HuH-7.5 (cell line): ENCODE measurements around the gene MAFG.
A peak's percentile ranks its signal among the peaks of the same experiment; 100 is the strongest.

ENCODE experiments used
- DNase-seq: peaks from one replicate; pipeline ENCODE4 v3.0.0; 2011; ENCODE audit warnings: low spot score

The MAFG gene

DNA sequence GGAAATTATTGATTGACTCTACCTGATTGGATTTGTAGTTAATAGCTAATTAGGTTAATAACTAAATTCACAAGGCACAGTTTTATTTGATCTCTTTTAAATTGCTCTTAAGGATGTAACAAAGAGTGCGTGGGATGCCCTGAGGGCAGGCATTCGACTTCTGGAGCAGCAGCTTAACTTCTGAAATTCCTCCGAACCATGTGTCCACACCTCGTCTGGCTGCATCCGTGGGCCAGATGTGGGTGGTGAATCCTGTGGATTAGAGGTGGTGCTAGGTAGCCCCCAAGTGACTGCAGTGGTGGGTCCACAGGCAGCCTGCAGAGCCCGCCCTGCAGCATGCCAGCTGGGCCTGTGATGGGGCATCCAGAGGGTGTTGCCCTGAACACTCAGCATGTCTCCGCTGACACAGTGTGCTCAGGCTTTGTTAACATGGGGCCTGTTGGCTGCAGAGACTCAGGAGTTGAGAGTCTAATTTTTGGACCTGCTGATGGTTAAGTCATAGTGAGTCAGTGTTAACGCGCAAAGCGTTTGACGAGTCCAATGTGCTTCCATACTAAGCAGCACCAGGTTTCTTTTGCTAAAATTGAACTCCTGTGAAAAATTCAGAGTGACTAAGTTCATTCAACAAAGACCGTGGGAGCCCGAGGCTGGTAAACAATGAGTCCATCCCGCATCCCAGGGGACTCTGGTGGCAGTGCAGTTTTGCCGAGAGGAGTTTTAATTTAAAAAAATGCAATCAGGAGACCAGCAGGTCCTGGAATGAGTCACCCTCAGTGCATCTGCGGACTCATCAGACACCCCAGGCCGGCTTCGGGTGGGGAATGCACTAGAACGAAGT is 29.3 kb downstream of the MAFG start:
- DNase-seq = no peak

DNA sequence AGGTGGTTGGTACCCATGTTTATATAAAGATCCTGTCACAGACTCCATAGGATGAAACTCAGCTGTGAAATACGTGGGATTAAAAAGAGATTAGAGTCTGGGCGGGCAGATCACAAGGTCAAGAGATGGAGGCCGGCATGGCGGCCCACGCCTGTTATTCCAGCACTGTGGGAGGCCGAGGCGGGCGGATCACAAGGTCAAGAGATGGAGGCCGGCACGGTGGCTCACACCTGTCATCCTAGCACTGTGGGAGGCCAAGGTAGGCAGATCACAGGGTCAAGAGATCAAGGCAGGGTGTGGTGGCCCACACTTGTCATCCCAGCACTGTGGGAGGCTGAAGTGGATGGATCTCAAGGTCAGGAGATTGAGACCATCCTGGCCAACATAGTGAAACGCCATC is 32.1 kb downstream of the MAFG start:
- no peak for DNase-seq

DNA sequence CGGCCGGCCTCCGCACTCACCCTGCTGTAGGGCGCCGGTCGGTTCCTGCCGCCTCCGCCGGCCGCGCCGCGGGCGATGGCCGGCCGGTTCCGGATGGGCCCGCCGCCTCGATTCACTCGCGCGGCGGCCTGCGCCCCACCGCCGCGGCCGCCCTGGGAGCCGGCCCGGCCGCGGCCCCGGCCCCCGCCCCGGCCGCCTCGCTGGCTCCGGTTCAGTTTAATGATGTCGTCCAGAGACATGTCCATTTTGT is 36.3 kb downstream of the MAFG start:
- DNase-seq = no peak

DNA sequence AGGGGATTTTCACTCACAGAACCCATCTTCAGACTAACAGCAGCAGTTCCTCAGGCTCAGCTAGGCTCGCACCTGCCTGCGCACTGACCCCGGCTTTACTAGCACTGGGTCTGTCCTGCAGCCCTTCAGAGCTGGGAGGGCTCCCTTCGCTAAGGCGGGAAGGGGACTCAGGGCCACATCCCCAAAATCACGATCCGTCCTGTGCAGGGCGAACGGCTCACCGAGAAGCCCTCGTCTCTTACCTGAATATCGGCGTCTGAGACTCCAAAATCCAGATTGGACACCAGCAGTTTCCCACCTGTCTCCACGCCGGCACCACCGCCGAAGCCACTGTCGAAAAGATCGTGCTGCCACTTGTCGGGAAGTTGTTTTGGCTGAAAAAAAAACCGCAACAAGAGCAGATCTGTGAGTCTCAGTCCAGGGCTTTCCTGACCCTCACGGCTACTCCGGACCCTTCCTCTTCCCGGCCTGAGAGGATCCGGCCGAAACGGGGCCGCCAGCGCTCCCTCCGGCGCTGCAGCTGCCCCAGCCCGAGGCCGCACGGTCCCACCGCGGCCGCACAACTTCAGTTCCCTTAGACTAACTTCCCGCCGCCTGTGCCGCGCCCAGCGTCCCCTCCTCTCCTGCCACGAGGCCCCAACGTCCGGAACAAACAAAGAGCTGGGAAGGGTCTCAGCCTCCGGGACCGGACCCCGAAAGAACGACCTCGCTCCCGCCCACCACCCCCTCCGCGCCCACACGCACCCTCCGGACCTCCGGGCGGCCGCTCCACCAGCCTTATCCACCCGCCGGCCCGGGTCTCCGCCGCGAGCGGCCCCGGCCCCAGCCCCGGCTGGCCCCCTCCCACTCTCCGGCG is 36.9 kb downstream of the MAFG start:
- no peak for DNase-seq

DNA sequence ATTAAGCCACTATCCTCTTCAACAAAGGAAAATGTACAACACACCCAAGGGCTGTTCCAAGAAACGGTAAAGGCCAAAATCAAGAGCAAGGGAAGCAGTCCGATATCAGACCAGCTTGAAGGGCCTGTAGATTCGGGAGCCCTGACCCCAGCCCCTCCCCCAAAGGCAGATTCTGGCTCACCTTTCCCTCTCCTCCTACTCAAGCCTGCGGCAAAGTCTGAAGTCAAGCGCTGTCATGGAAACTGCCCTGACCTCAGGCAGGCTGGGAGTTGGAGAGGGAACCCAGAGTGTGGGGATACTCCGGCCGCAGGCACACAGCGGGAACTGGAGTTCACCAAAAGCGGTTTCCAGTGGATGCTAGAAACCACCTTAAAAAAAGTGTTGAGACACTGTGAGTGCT is 37.9 kb downstream of the MAFG start:
- DNase-seq = no peak

DNA sequence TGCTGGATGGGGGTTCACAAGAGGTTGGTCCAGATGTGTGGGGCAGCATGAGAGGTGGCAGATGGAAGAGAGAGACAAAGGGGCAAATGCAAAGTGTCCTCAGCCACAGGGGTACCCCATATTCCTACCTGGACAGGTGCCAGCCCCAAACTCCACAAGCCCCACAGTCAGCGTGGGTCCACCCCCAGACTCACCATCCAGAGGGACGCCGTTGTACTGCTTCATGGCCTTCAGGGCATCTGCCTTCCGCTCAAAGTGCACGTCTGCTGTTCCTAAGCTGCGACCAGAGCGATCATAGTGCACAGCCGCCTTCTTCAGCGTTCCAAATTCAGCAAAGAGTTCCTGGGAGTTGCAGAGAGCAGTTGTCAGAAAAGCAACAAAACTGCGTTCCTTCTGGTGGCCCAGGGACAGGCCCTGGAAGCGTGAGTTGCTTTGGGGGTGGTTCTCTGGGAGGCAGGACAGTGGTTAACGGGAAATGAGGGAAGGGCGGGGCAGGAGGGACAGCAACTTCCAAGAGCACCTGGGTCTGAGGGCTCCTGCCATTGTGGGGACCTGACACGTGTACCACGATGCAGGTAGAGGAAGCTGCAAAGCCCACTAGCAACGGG is 38.4 kb downstream of the MAFG start:
- no peak for DNase-seq

DNA sequence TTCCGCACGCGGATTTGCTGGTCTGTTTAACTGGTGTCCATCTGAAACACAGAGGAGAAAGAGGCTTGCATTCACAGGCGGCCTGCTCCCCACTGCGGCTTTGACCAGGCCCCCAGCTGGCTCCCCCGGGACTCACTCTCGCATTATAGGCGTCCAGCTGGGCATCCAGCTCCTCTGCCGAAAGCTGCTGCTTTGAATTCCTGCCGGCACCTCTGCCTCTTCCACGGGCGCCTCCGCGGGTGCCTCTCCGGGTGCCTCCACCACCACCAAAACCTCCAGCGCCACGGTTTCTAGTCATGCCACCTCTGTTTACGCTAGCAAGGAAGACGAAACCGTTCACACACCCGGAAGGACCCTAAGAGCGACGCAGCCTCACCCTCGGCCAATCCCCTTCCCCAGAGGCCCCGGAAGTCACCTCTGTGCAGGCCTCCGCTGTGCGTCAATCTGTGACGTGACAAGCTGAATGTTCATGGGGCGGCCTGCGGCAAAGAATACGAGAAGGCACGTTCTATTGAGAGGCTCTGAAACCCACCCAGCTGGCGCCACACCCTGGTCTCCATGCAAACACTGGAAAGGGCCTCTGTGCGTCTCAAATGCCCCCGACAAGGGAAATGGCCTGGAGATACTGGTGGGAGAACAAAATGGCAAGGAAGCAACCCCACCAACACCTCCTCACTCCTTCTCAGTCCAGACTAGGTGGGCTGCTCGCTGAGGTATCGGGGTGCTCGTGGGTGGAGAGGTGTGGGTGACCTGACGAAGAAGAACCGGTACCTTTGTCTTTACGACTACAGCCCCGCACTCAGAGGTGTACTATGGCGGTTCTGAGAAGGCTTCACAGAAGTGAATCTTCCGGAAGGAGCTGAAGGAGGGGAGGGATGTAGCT is 39.2 kb downstream of the MAFG start:
- no peak for DNase-seq

DNA sequence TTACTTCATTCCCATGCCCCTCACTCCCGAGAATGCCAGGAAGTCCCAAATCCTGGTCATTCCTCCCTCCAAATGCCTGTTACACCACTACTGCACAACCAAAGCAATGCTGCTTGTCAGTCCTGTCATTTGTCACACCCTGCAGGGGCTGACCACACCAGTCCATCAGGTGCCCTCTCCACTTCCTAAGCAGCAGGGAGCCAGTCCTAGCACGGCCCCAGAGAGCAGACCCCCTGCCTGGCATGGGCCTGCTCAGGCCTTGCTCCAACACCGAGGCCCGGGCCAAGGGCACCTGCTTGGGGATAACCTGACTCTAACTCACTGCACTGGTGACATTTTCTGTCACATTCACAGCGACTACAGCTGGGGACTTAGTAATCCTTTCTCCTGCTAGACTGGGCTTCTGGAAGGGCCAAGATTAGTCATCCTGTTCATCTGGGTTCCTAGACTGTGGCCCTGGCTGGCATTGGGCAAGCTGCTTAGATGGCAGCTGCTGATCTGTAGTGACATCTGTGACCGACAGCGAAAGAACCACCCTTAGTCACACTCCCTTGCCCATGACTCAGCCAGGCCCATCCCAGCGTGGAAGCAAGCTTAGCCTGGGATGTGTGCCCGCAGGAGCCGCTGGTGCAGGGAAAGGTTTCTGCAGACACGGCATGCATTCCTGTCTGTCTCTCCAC is 41.5 kb downstream of the MAFG start:
- DNase-seq = no peak

DNA sequence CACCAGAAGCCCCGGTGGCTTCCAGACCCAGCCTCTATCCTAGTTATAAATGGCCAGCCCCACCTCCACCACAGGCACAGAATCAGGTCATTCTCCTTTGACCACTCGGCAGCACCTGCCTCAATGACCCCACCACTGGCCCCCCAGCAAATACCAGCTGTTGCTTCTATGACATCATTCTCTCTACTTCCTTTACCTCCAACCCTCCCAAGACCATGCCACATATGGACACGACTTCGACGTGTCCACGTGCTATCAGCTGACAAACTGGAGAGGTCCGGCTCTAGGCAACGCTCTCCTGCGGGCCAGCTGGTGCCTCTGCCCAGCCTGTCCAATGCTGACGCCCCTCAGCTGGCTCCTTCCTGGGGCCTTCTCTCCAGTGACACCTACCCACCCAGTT is 42.1 kb downstream of the MAFG start:
- no peak for DNase-seq

DNA sequence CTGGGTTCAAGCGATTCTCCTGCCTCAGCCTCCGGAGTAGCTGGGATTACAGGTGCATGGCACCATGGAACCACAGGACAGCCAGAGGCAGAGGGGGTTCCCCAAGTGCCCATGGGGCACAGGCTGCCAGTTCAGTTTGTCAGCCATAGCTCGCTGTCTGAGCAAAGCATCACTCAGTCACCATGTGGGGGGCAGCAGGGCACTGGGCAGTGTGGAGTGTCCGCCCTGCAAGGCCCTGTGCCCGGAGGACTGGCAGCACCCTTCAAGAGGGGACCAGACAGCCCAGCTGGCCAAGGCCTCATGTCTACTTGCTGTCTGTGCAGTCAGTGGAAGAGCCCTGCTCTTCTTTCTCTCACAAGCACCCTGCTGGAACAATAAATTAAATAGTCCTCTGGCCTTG is 42.6 kb downstream of the MAFG start:
- DNase-seq = no peak

DNA sequence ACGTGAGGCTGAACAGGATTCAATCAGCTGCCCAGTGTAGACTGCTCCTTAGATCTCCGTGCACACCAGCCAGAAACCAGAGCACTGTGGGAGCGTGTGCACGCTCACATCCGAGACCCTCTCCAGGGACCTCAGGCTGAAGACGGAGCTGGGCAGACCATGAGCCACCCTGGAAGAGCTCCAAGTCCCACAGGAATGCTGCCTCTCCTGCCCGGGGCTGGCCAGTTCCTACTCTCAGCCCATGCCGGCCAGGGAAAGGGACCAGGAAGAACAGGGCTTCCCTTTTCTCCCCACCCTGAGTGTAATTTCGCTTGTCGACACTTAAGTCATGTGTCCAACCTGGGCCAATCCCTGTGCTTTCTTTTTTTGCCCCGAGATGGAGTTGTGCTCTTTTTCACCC is 43.0 kb downstream of the MAFG start:
- no peak for DNase-seq

DNA sequence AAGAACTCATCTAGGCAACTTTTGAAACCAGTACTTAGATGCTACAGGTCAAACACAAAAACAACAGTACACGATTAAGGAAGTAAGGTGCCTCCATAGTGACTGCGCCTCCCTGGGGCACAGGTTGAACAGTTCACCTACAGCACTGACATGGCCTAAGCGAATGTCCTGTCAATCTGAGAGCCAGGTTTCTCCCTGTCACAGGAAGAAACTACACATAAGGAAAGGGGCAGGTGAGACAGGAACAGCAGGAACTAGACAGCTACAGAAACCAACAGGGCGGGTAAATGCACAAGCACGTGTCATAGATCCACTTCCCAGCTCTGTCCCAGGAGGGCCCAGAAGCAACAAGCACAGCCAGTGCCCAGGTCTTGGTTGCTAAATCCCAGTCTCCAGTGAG is 48.4 kb downstream of the MAFG start:
- no peak for DNase-seq

DNA sequence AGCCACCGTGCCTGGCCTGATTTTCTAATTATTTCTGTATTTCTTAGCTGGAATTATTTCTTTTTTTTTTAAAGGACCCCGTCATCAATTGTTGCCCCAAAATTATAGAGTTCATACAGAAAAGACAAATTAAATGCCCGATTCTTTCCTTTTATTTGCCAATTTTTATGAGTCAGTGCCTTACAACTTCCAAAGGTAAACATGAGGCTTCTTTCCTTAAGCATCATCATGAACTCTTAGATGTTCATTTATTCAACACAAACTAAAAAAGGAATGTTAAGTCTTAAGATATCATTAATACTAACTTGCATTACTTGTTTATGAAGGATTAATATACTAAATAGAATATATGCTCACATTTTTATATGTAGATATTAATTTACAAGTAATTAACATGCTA is 49.2 kb downstream of the MAFG start:
- no peak for DNase-seq

DNA sequence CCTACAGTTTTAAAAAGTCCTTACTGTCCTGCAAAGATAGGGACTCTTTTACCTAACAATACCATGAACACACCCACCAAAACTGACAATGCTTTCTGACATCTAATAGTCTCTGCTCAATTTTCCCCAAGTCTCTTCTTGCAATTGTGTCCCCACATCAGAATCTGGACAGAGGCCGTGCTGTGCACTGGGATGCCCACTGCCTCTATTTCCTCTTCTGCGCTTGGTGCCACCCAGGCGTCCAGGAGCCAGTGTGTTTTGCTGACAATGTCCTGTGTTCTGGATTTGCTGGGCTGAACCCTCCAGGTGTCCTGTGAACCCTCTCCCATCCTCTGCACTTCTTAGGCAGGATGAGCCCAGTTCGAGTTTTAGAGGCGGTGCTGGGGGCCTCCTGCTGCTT is 50.0 kb downstream of the MAFG start:
- no peak for DNase-seq

DNA sequence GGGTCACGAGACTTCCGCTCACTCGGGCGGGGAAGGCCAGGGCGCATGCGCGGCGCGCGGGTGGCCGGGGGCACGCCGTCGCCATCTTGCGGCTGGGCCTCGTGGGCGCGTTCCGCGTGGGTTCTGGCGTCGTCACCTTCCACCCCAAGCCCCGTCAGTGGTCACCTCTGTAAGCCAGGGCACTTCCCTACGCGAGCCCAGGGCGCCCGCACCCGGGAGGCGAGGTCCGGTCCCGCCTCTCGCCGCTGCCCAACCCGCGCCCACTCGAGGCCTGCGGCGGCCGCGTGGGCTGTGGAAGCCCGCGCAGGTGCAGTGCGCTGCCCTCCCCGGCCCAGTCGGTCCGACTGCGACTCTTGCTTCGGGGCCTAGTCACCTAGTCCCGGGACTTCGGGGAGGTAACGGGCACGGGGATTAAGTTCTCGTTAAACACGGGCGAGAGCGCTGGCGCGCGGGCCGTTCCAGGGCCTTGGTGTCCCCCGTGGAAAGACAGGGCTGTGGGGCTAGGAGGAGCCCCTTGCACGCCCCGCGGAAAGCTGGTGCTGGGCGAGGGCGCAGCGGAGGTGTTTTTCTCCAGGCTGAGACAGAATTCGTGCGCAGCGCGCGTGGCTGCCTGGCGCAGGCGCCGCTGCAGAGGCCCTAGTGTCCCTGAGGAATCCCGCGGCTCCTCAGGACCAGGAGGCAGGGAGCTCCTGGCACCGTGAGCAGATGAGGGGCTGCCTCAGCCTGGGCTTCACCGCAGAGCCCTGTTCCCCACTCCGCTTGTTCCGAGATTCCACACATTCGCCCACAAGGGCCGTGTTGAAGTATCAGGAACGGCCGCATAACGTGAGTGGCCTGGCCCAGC is 55.9 kb downstream of the MAFG start:
- DNase-seq = peak; percentile 97

DNA sequence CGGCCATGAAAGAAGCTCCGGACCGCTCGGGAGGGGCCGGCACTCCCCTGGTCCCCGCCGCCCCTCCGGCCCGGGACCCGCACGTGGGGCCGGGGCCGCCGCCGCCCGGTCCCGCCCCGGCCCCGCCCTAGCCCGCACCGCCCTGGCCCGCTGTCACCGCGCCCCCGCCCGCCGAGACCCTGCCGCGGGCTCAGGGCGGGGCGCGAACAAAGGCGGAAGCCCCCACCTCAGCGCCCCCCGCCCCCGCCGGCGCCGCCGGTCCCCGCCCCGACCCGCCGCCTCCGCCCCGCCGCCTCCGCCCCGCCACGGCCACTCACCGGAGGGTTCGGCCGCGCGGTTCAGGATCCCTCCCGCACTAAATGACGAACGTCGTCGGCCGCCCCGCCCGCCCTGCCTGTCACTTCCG is 56.6 kb downstream of the MAFG start, which contains the start of gene ARHGDIA:
Gene ARHGDIA (minus strand): TSS at position 357 of the 406 bp plus-strand sequence. CDS start 1,407 bp downstream, outside the sequence.
- DNase-seq = no peak

DNA sequence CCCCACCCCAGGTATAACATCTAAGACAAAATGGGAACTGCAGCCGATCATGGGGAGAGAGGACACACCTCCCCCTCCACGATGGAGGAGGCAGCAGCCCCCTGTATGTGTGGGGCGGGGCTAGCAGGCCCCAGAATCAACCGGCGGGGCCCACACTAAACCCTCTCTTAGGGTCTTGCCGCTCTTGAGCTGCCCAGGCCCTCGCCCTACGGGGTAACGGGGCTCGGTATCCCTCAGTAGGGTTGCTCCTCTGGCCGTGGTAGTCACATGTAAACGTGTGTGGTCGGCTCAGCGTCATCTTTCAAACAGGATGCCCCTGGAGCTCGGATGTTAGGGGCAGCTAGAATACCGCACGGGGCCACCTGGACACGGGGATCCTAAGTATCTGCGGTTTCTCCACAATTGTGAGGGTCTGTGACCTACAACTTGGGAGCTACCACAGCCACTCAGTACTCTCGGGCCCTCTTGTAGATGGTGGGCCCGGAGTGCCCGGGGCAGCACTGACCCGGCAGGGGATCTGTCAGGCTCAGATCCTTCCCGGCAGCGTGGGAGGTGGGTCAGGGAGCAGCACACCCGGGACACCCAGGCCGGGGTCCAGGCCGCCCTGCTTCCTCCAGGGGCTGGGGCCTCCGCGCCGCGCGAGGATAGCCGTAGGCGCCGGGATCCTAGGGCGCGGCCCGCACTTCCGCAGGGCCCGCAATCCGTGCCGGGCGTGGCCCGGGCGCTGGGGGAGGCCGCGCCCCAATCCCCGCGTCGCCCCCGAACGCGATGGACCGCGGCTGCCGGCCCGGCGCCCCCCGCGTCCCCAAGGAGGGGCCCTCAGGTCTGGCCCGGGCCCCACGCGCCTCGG is 57.2 kb downstream of the MAFG start:
- no peak for DNase-seq

DNA sequence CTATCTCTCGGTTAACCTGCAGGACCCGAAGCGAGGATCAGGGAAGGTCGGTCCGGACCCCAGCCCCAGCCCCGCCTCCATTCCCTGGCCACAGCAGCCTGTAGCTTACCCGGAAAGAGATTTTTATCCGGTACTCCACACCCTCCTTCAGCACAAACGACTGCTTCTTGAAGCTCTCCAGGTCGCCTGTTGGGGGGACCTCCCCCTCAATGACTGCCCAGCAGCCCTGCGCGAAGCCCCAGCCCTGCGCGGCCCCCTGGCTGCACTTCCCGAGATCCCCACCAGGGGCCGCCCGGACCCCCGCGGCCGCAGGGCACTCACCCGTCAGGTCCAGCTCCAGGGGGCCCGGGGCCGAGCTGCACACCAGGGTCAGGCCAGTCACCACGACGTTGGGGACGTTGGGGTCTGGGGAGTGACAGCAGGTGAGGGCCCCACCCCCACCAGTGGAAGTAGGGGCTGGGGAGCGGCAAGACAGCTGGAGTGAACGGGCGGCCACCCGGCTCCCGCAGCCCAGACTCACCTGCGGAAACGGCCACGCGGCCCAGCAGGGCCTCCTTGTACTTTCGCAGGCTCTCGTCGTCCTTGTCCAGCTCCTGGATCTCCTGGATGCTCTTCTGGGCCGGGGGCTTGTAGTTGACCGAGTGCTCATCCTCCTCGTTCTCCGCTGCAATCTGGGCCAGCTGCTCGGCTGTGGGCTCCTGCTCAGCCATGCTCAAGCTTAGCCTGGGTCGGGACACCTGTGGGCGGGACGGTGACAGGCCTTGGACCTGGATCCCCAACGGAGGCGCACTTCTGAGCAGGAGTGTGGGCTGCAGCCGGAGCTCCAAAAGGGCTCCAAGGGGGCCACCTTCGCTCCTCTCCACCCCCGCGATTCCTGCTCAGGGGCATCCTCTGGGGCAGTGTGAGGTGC is 58.1 kb downstream of the MAFG start:
- DNase-seq = no peak
